ENCODE results near the gene SENP7.

DNA sequence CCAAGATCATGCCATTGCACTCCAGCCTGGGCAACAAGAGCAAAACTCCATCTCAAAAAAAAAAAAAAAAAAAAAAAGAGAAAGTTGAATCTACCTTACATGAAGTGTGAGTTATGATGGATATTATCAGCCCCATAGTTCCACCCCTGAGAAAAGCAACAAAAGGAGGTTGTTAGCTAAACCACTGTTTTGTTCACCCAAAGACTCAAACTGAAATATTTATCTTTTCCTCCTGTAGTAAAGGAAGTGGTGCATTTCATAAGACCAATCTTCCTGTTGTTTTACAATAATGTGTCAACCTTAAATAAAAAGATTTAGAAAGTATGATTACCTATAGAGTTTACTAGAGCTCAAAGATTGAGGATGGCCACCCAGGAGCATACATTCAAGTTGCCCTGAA lies 29.9 kb upstream of the SENP7 start:
- TF ChIP-seq SUZ12 (IDR thresholded peaks at IDR 0.05; ENCODE audit: extremely low read depth, insufficient read depth, insufficient read length) (no peak), ZNF274 (IDR thresholded peaks at IDR 0.05; ENCODE audit: low read depth, low read length) (no peak), YY1 (IDR thresholded peaks at IDR 0.05; ENCODE audit: insufficient read depth, insufficient read length) (no peak)
